Heart right ventricle (tissue), 16 donors: ENCODE measurements around the gene NDUFB6. TPM values are rescaled to one million over a fixed set of nuclear protein-coding genes. Genes with fewer than 3 reads are reported as not detected.

Experiments used
- ATAC-seq, 8 donors: fragments of 200-7000 bp; cut with Tn5 transposase; one replicate each; pipeline ENCODE4 v1.9.1; 2020; ENCODE audit warnings: mild to moderate bottlenecking in 8 of 8, moderate library complexity in 8 of 8, moderate number of reproducible peaks in 1 of 8
- DNase-seq, 2 donors: peaks; one replicate each; pipeline ENCODE4 v3.0.0-alpha.2; 2020
- H3K27ac ChIP-seq, 10 donors: fragments of 200-600 bp; sonication (generic) in 2 of 10; one replicate each; pipeline versions ENCODE4 v1.5.0 to v1.8.0; 2020 to 2022; ENCODE audit warnings: mild to moderate bottlenecking in 3 of 10
- H3K27me3 ChIP-seq, 7 donors: fragments of 200-600 bp; one replicate each; pipeline ENCODE4 v1.8.0; 2021 to 2022; ENCODE audit warnings: mild to moderate bottlenecking in 2 of 7
- H3K36me3 ChIP-seq, 9 donors: fragments of 200-600 bp; sonication (generic) in 1 of 9; one replicate each; pipeline versions ENCODE4 v1.5.0 to v1.8.0; 2020 to 2022; ENCODE audit warnings: mild to moderate bottlenecking in 2 of 9
- H3K4me1 ChIP-seq, 9 donors: fragments of 200-600 bp; sonication (generic) in 1 of 9; one replicate each; pipeline versions ENCODE4 v1.5.0 to v1.8.0; 2020 to 2022; ENCODE audit warnings: mild to moderate bottlenecking in 4 of 9
- H3K4me3 ChIP-seq, 10 donors: fragments of 200-600 bp; sonication (generic) in 2 of 10; one replicate each; pipeline versions ENCODE4 v1.5.0 to v1.8.0; 2020 to 2022; ENCODE audit warnings: mild to moderate bottlenecking in 7 of 10, moderate library complexity in 2 of 10
- H3K9me3 ChIP-seq, 11 donors: fragments of 200-600 bp in 10 of 11; sonication (generic) in 2 of 11; one replicate each; pipeline versions ENCODE4 v1.5.0 to v1.8.0; 2013 to 2022; ENCODE audit warnings: mild to moderate bottlenecking in 2 of 11, control low read depth in 1 of 11, moderate library complexity in 1 of 11
- CTCF ChIP-seq, 9 donors: fragments of 200-600 bp; sonication (generic) in 2 of 9; IDR thresholded peaks; one replicate each; pipeline versions ENCODE4 v1.5.0 to v1.8.0; 2021 to 2022; ENCODE audit warnings: antibody characterized with exemption in 9 of 9, mild to moderate bottlenecking in 5 of 9, moderate library complexity in 1 of 9
- WGBS, 2 donors: extraction: QIAGEN DNeasy Blood & Tissue Kit; methylation state at CpG; one replicate each; pipeline ENCODE4 v1.1.7; 2013; ENCODE audit warnings: inconsistent platforms in 1 of 2; 5-methylcytosine and 5-hydroxymethylcytosine counted together
- intact Hi-C, 10 donors: fragments of 100-400 bp; cut with DNase I; formaldehyde crosslinking; loops; one replicate each; pipeline versions ENCODE4 v1.11.1 to v1.14.2; 2022
- long read RNA-seq, 3 donors: library from polyadenylated mRNA; unstranded; transcript quantifications; one replicate each; pipeline ENCODE4 v2.0.0, GENCODE V29; 2020 to 2021
- polyA plus RNA-seq, 2 donors: library from polyadenylated mRNA; stranded (reverse); fragments of 200-250 nt; gene quantifications; one replicate each; pipeline ENCODE4 v1.2.3, GENCODE V29; 2013
- total RNA-seq, 10 donors: library from RNA; stranded (reverse); fragmentation: NEBNext Ultra II Directional in 3 of 10; extraction: Animal tissue kit (Norgen Biotek cat#: 25700) in 3 of 10; gene quantifications; one replicate each; pipeline versions ENCODE4 v1.2.1 to v1.2.4, GENCODE V29; 2021 to 2023
- donor health status: Arrhythmogenic right ventricular cardiomyopathy.
- donor health status: ischemic (EF 13 %, LVEDD 7.1; RV severe dilation, severe dysfunction).
- donor health status: healthy with polysubstance abuse.
- donor health status: DM: no; HTN: yes; CAD: no.
- donor health status: DM: no; HTN: no; CAD: no.
- donor health status: ischemic (EF 25% LVEDD 6.9; RV normal size, moderate dysfunction).
- donor health status: ischemic (EF 25% LVEDD 5.7; RV mildly dilated, moderate dysfunction).
- donor health status: healthy.
- donor health status: DM: yes; HTN: yes; CAD: no.
- donor health status: Ischemic cardiomyopathy.
- donor health status: ischemic (EF 35%, LVEDD 5.7; RV mildly dilated, moderate dysfunction).
- donor health status: nonischemic (EF 11% LVEDD 7.7; RV severe dilation, severe dysfunction).
- donor health status: DM: yes; HTN: yes; CAD: no.
- donor health status: PGD.
- donor health status: ischemic (EF 29% LVEDD 5.4; RV normal size, mild dysfunction).
- donor health status: nonischemic (EF 23%, LVEDD 6.1; RV moderate dilation, normal function).

Gene NDUFB6
- 100 to 1,000 TPM; 101 to 186 (median 136) TPM for total RNA-seq
- polyA plus RNA-seq = 100 to 1,000 TPM in 1 of 2 donors, 10 to 100 TPM in 1; 52.2 to 105 TPM
- long read RNA-seq, donor 1, transcript NDUFB6-203 (4 exons, 1,366 nt) = major isoform, 190 of 203 reads
- long read RNA-seq, donor 1, transcript NDUFB6-201 (3 exons, 666 nt) = minor isoform, 6 of 203 reads
- long read RNA-seq, donor 1, partial matches to known transcripts = 1 of 203 reads
- long read RNA-seq, donor 1, other reads (novel, unspliced or antisense) = 6 of 203 reads
- long read RNA-seq, donor 2, transcript NDUFB6-201 (3 exons, 666 nt) = minor isoform, 7 of 259 reads
- long read RNA-seq, donor 2, transcript NDUFB6-203 (4 exons, 1,366 nt) = major isoform, 239 of 259 reads
- long read RNA-seq, donor 2, partial matches to known transcripts = 2 of 259 reads
- long read RNA-seq, donor 2, other reads (novel, unspliced or antisense) = 10 of 259 reads
- long read RNA-seq, donor 3, transcript NDUFB6-203 (4 exons, 1,366 nt) = major isoform, 54 of 61 reads
- long read RNA-seq, donor 3, partial matches to known transcripts = 0 of 61 reads
- long read RNA-seq, donor 3, other reads (novel, unspliced or antisense) = 3 of 61 reads

GRCh38 chr9:32572900-32573523 lies at the start of gene NDUFB6:
Gene NDUFB6, minus strand, starts transcription at chr9:32573159. Its CDS starts 99 bp downstream, at chr9:32573060.
- no peak for TF ChIP-seq CTCF (IDR thresholded peaks at IDR 0.05)
- H3K36me3 ChIP-seq = peaks cover 0 to 27% (median 0%) of the 10 kb centered on the region in 9 donors
- H3K4me3 ChIP-seq = peak within 1 kb of the TSS; percentile 58 to 92 (median 88)
- WGBS, 2 donors = 0% methylated on average over 36 of the region's 36 CpGs
- peak within 1 kb of the TSS; percentile 85 to 94 (median 92) for H3K27ac ChIP-seq
- no peaks in the 10 kb centered on the region for H3K27me3 ChIP-seq
- ATAC-seq (peak; percentile 98 to 99 (median 99)), DNase-seq (peak; percentile 94 to 95)
- peaks cover 0 to 31% (median 21%) of the 10 kb centered on the region in 9 donors for H3K4me1 ChIP-seq
- H3K9me3 ChIP-seq = no peaks in the 10 kb centered on the region
- intact Hi-C loops = loop anchor here in 5 of 10 donors (1.0 to 10.0 kb wide), 8 partner anchors 21 to 194 kb away; partner anchors contain the start of genes ACO1 (in 2 of the 5), RIGI (in 2 of the 5), SMIM27 (in 1 of the 5) and TOPORS (in 1 of the 5)

GRCh38 chr9:32618261-32618660 lies 45.3 kb upstream of the NDUFB6 start:
- ATAC-seq = no peak
- H3K36me3 ChIP-seq = no peaks in the 10 kb centered on the region
- DNase-seq = no peak
- no peak overlapping the region for H3K27ac ChIP-seq
- WGBS, 2 donors = 70 to 82% methylated on average over 5 of the region's 5 CpGs
- no peaks in the 10 kb centered on the region for H3K9me3 ChIP-seq
- no peaks in the 10 kb centered on the region for H3K4me1 ChIP-seq
- intact Hi-C loops = no loop called here
- H3K27me3 ChIP-seq = peaks cover 0 to 48% (median 18%) of the 10 kb centered on the region in 7 donors
- no peak for TF ChIP-seq CTCF (IDR thresholded peaks at IDR 0.05)
- H3K4me3 ChIP-seq = no peak overlapping the region

- 71 to 78% methylated on average over 2 of the region's 2 CpGs for WGBS, 2 donors
- H3K9me3 ChIP-seq = peaks cover 0 to 7% (median 0%) of the 10 kb centered on the region in 11 donors
- DNase-seq (no peak), ATAC-seq (no peak)
- no peaks in the 10 kb centered on the region for H3K4me1 ChIP-seq
- H3K4me3 ChIP-seq = no peak overlapping the region
- TF ChIP-seq CTCF (IDR thresholded peaks at IDR 0.05) = no peak
- H3K27me3 ChIP-seq = peaks cover 0 to 8% (median 0%) of the 10 kb centered on the region in 7 donors
- H3K36me3 ChIP-seq = no peaks in the 10 kb centered on the region
- H3K27ac ChIP-seq = no peak overlapping the region
- intact Hi-C loops = no loop called here
Measured at GRCh38 chr9:32606811-32607210, 33.9 kb upstream of the NDUFB6 start.
